Retinal pigment epithelial cell (primary cell): ENCODE measurements around the gene KAT6B.
"Not testable (repeated sequence)": the region's sequence is repeated elsewhere in the genome, so short reads cannot be mapped to it uniquely, and the experiment has no call there.

ENCODE experiments used
- DNase-seq: peaks from one replicate; pipeline ENCODE4 v3.0.0-alpha.2; 2010; ENCODE audit warnings: low read depth
- H3K4me3 ChIP-seq: 2 replicates; pipeline ENCODE4 v1.5.1; 2011; ENCODE audit warnings: mild to moderate bottlenecking, low read length, control low read depth, moderate library complexity
- TF ChIP-seq, protein P1 (sequence below): conservative IDR thresholded peaks from 2 replicates; pipeline ENCODE4 v1.5.1; 2011; ENCODE audit warnings: low read depth, low read length, control low read depth, inconsistent platforms

KAT6B gene

DNA sequence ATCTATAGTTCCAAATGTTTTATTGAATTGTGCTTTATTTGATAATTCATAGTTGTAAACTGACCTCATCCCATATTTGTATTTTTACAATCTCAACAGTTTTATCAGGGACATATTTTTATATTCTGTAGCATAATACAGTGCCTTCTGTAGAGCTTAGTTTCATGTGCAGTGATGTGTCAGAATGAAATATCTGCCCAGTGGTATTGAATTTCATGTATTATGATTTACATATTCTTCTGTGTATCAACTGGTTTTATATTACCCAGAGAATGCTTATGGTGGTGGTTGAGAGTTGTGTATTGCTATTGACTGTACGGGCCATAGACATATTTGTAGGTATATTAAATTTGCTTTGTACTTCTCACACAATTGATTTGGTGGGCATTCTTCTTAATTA, 89.9 kb downstream of the KAT6B start:
- H3K4me3 ChIP-seq, result no peak overlapping the region
- TF ChIP-seq, protein P1, sequence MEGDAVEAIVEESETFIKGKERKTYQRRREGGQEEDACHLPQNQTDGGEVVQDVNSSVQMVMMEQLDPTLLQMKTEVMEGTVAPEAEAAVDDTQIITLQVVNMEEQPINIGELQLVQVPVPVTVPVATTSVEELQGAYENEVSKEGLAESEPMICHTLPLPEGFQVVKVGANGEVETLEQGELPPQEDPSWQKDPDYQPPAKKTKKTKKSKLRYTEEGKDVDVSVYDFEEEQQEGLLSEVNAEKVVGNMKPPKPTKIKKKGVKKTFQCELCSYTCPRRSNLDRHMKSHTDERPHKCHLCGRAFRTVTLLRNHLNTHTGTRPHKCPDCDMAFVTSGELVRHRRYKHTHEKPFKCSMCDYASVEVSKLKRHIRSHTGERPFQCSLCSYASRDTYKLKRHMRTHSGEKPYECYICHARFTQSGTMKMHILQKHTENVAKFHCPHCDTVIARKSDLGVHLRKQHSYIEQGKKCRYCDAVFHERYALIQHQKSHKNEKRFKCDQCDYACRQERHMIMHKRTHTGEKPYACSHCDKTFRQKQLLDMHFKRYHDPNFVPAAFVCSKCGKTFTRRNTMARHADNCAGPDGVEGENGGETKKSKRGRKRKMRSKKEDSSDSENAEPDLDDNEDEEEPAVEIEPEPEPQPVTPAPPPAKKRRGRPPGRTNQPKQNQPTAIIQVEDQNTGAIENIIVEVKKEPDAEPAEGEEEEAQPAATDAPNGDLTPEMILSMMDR, result no peak
- no peak for DNase-seq

DNA sequence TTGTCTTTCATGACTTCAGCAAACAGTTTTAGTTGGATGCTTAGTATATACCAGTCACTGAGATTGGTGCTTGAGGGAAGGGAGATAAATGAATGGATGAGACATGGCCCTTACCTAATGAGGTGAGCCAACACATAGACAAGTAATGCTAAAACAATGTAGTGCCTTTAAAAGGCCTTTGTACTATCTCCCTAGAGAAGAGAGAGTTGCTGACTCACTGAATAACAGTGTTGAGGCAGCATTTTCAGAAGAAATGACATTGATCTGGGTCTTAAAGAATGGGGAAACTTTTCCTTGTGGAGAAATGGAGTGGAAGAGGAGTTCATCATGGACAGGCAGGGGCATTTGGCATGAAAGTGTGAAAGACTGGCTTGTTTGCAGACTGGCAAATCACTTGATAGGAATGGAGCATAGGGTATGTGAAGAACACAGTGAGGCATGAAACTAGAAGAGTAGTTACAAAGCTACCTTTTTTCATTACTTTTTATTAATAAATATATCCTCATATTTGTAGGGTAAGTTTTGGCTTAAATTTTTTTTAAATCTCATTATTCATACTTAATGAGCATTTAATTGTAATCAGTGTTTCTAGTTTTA, 91.2 kb downstream of the KAT6B start:
- no peak for DNase-seq
- H3K4me3 ChIP-seq, result no peak overlapping the region
- TF ChIP-seq, protein P1, result no peak

DNA sequence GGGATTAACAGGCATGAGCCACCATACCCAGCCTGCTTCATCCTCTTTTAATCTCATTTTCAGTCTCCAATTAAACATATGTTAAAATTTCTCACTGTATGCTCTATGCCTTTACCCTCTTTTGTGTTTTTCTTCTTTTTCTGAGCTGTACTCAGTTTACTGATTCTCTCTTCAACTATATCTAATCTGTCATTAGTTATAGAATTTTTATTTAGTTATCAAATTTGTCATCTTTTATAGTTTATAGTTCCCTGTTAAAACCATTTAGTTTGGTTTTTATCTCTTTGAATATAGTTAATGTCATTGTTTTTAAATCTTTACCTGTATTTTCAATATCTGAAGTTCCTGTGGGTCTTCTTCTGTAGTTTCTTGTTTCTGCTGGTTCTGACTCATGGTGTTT, 93.3 kb downstream of the KAT6B start:
- H3K4me3 ChIP-seq, result no peak overlapping the region
- TF ChIP-seq, protein P1, result no peak
- DNase-seq, result no peak

DNA sequence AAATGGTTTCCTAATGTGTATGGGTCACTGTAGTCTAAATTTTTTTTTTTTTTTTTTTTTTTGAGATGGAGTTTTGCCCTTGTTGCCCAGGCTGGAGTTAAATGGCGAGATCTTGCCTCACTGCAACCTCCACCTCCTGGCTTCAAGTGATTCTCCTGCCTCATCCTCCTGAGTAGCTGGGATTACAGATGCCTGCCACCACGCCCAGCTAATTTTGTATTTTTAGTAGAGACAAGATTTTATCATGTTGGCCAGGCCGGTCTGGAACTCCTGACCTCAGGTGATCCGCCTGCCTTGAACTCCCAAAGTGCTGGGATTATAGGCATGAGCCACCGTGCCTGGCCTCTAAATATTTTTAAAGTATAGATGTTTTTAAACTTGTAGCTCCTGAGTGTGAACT, 94.7 kb downstream of the KAT6B start:
- not testable (repeated sequence) for H3K4me3 ChIP-seq, DNase-seq

DNA sequence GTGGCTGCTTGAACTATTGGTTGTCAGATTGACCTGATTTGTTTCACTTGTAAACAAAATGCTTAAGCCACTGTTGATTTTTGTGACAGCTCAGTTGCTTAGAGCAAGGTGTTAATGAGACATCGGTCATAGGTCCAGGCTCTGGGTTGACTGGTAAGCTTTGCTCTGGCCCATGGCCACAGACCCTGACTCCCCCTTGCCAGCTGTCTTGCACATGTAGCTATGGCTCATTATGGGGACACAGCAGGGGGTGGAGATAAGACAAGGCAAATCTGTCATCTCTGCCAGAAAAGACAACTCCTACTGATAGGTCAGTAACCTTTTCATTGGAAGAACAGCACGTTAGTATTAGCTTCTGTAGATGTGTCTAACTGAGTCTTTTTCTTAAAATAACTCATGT, 95.3 kb downstream of the KAT6B start:
- TF ChIP-seq, protein P1, result no peak
- DNase-seq, result no peak

DNA sequence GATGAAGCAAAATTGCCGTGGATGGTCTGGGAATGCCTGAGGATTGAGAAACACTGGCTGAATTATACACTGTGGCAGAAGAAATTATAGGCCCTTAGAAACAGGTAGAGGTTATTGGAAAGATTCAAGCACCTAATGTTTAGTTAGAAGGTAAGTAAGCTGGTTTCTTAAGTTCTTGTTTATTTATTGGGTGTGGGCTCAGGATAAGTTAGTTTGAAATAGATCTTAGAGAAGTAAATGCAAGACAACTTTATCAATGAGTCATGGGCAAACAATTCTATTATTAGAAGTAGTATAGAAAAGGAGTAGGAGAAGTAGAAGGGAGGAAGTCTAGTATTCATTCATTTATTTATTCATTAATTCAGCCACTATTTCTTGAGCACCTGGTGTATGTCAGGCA, 96.5 kb downstream of the KAT6B start:
- H3K4me3 ChIP-seq, result no peak overlapping the region
- no peak for DNase-seq
- TF ChIP-seq, protein P1, result no peak

More for the DNA sequence above, 95.3 kb downstream of the KAT6B start:
- H3K4me3 ChIP-seq, result no peak overlapping the region

DNA sequence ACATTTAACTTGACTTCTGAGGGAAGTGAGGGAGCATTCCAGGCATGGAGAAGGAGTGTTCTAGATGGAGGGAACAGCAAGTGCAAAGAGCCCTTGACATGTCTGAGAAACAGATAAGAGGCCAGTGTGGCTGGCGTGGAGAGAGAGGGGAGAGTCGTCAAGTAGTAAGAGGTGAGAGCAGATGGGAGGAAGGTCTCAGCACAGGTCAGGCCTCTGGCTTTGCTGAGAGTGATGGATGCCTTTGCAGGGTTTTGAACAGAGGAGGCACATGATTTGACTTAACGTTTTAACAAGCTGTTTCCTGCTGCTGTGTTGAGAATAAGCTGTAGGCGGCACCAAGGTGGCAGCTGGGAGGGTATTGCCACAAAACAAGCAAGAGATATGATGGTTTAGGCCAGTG, 97.2 kb downstream of the KAT6B start:
- TF ChIP-seq, protein P1, result peak; percentile 40
- no peak overlapping the region for H3K4me3 ChIP-seq
- DNase-seq, result no peak
